GM08714 (cell line): ENCODE results near the gene TUBGCP5.

Source experiments
- H3K4me3 ChIP-seq: fragments of 200-500 bp; sonication (Bioruptor generic); 2 replicates; pipeline ENCODE4 v1.5.1; 2014; ENCODE audit warnings: mild to moderate bottlenecking, low read length, inconsistent platforms
- ZNF274 ChIP-seq: IDR thresholded peaks from 2 replicates; pipeline ENCODE4 v1.6.1; 2012; ENCODE audit warnings: mild to moderate bottlenecking, low read depth, low read length

The TUBGCP5 gene

GRCh38 chr15:22956257-22956977 lies 83.0 kb downstream of the TUBGCP5 start:
- no peak overlapping the region for H3K4me3 ChIP-seq
- no peak for TF ChIP-seq ZNF274

GRCh38 chr15:22955544-22956119 lies 83.7 kb downstream of the TUBGCP5 start:
- TF ChIP-seq ZNF274, result no peak
- H3K4me3 ChIP-seq, result no peak overlapping the region

- no peak for TF ChIP-seq ZNF274
- no peak overlapping the region for H3K4me3 ChIP-seq
These were observed 84.4 kb downstream of the TUBGCP5 start for GRCh38 chr15:22954798-22955543.

- no peak for TF ChIP-seq ZNF274
- no peak overlapping the region for H3K4me3 ChIP-seq
These were observed 85.0 kb downstream of the TUBGCP5 start for GRCh38 chr15:22954326-22954725.

- TF ChIP-seq ZNF274, result no peak
- H3K4me3 ChIP-seq, result no peak overlapping the region
These were observed 86.4 kb downstream of the TUBGCP5 start for GRCh38 chr15:22952796-22953579.

- H3K4me3 ChIP-seq, result no peak overlapping the region
- no peak for TF ChIP-seq ZNF274
These were observed 87.7 kb downstream of the TUBGCP5 start for GRCh38 chr15:22951381-22952280.

- no peak overlapping the region for H3K4me3 ChIP-seq
- TF ChIP-seq ZNF274, result no peak
These were observed 88.4 kb downstream of the TUBGCP5 start for GRCh38 chr15:22951031-22951380.

- no peak for TF ChIP-seq ZNF274
- H3K4me3 ChIP-seq, result no peak overlapping the region
These were observed 88.9 kb downstream of the TUBGCP5 start for GRCh38 chr15:22950256-22950990.
